Measurements from ENCODE around the gene HTN3. TPM values are rescaled to one million over a fixed set of nuclear protein-coding genes. Genes with fewer than 3 reads are reported as not detected.

Gene HTN3
- total RNA-seq, 1 experiment from 2014 or later, result not detected

GRCh38 chr4:70059149-70059548, 30.9 kb downstream of the HTN3 start:
- no peak for DNase-seq
- no peaks in the 10 kb centered on the region for H3K79me2 ChIP-seq (ENCODE audit: low read depth)
- ChIA-PET CTCF (no interaction called here), POLR2A (ENCODE audit: unreplicated experiment) (no interaction called here)
- no peaks in the 10 kb centered on the region for H3K9me3 ChIP-seq (ENCODE audit: insufficient read depth, low read depth)
- TF ChIP-seq CTCF (conservative IDR thresholded peaks at IDR 0.05), result no peak
- TF ChIP-seq EZH2 (IDR thresholded peaks at IDR 0.05; ENCODE audit: low read depth), result no peak
- no peaks in the 10 kb centered on the region for H3K4me1 ChIP-seq (replicated peaks; ENCODE audit: insufficient read depth)
- H3K36me3 ChIP-seq (ENCODE audit: low read depth), result no peaks in the 10 kb centered on the region
- intact Hi-C loops (cut with micrococcal nuclease; ENCODE audit: unreplicated experiment), result no loop called here
- H4K20me1 ChIP-seq (ENCODE audit: insufficient read depth), result no peaks in the 10 kb centered on the region
- no peaks in the 10 kb centered on the region for H3F3A ChIP-seq (ENCODE audit: insufficient read depth, low read depth)
- H3K9me2 ChIP-seq (ENCODE audit: insufficient read depth), result no peaks in the 10 kb centered on the region
- no peak overlapping the region for H2AFZ ChIP-seq
- H3K27me3 ChIP-seq (ENCODE audit: insufficient read depth, low read depth), result no peaks in the 10 kb centered on the region
- no TSS peak for BruUV-seq (replicated peaks)
- H3K27ac ChIP-seq, result no peak overlapping the region
- H3K4me3 ChIP-seq, result no peak overlapping the region
- H3K4me2 ChIP-seq, result no peak overlapping the region

GRCh38 chr4:70062000-70062399, 33.7 kb downstream of the HTN3 start:
- H3F3A ChIP-seq (ENCODE audit: insufficient read depth, low read depth), result no peaks in the 10 kb centered on the region
- no peaks in the 10 kb centered on the region for H3K79me2 ChIP-seq (ENCODE audit: low read depth)
- H3K4me2 ChIP-seq, result no peak overlapping the region
- no peaks in the 10 kb centered on the region for H3K9me3 ChIP-seq (ENCODE audit: insufficient read depth, low read depth)
- no peaks in the 10 kb centered on the region for H3K36me3 ChIP-seq (ENCODE audit: low read depth)
- POLR2A ChIA-PET (ENCODE audit: unreplicated experiment), result no interaction called here
- intact Hi-C loops (cut with micrococcal nuclease; ENCODE audit: unreplicated experiment), result no loop called here
- H3K27ac ChIP-seq, result no peak overlapping the region
- H3K27me3 ChIP-seq (ENCODE audit: insufficient read depth, low read depth), result no peaks in the 10 kb centered on the region
- no peaks in the 10 kb centered on the region for H3K4me1 ChIP-seq (replicated peaks; ENCODE audit: insufficient read depth)
- H2AFZ ChIP-seq, result no peak overlapping the region
- H4K20me1 ChIP-seq (ENCODE audit: insufficient read depth), result no peaks in the 10 kb centered on the region
- BruUV-seq (replicated peaks), result no TSS peak
- no peak for DNase-seq
- no peaks in the 10 kb centered on the region for H3K9me2 ChIP-seq (ENCODE audit: insufficient read depth)
- no peak for TF ChIP-seq CTCF (conservative IDR thresholded peaks at IDR 0.05)
- TF ChIP-seq EZH2 (IDR thresholded peaks at IDR 0.05; ENCODE audit: low read depth), result no peak
- CTCF ChIA-PET, result no interaction called here
- H3K4me3 ChIP-seq, result no peak overlapping the region

DNA sequence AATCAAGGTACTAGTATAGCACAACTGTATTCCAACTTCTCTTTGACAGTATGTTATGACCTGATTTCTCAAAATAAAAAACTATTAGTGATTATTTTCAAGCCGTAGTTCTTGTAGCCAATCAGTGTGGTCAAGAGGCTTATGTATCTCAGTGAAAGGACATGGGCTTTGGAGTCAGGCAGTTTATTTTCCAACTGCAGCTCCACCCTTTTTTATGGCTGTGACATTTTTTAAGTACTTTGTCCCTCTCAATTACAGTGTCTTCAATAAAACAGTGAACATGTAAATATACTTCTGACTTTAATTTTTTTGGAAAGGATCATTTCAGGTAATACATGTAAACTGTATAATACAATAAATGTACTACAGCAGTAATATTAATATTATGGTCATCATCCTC, 51.9 kb downstream of the HTN3 start:
- no peaks in the 10 kb centered on the region for H3K79me2 ChIP-seq (ENCODE audit: low read depth)
- no peak overlapping the region for H3K27ac ChIP-seq
- no peaks in the 10 kb centered on the region for H3K9me3 ChIP-seq (ENCODE audit: insufficient read depth, low read depth)
- H3K4me3 ChIP-seq, result no peak overlapping the region
- TF ChIP-seq CTCF (conservative IDR thresholded peaks at IDR 0.05), result no peak
- H3K36me3 ChIP-seq (ENCODE audit: low read depth), result no peaks in the 10 kb centered on the region
- no peak overlapping the region for H2AFZ ChIP-seq
- H3K9me2 ChIP-seq (ENCODE audit: insufficient read depth), result no peaks in the 10 kb centered on the region
- no peak overlapping the region for H3K4me2 ChIP-seq
- DNase-seq, result no peak
- BruUV-seq (replicated peaks), result no TSS peak
- no peaks in the 10 kb centered on the region for H3K27me3 ChIP-seq (ENCODE audit: insufficient read depth, low read depth)
- intact Hi-C loops (cut with micrococcal nuclease; ENCODE audit: unreplicated experiment), result no loop called here
- POLR2A ChIA-PET (ENCODE audit: unreplicated experiment), result no interaction called here
- no peaks in the 10 kb centered on the region for H3K4me1 ChIP-seq (replicated peaks; ENCODE audit: insufficient read depth)
- H4K20me1 ChIP-seq (ENCODE audit: insufficient read depth), result no peaks in the 10 kb centered on the region
- no peaks in the 10 kb centered on the region for H3F3A ChIP-seq (ENCODE audit: insufficient read depth, low read depth)
- CTCF ChIA-PET, result no interaction called here

Other genes with a start within 250 kb of the HTN3 start
- not detected in 2 replicates for gene SULT1E1, start 168.3 kb upstream of the HTN3 start, total RNA-seq (2021)
- not detected in 2 replicates for gene CSN1S1, start 97.4 kb upstream of the HTN3 start, total RNA-seq (2021)
- not detected in 2 replicates for gene CSN2, start 62.7 kb upstream of the HTN3 start, total RNA-seq (2021)
- not detected in 2 replicates for gene STATH, start 32.5 kb upstream of the HTN3 start, total RNA-seq (2021)
- gene HTN1, start 22.0 kb downstream of the HTN3 start, total RNA-seq (2021), result not detected in 2 replicates
- not detected in 2 replicates for gene PRR27, start 125.8 kb downstream of the HTN3 start, total RNA-seq (2021)
- gene ODAM, start 167.3 kb downstream of the HTN3 start, total RNA-seq (2021), result 0.70 TPM in 1 of 2 replicates, not detected in the other
- not detected in 2 replicates for gene FDCSP, start 197.7 kb downstream of the HTN3 start, total RNA-seq (2021)
- gene CSN3, start 214.1 kb downstream of the HTN3 start, total RNA-seq (2021), result not detected in 2 replicates